Stimulated activated naive CD4-positive, alpha-beta T cell treated with Interleukin-2 at 50 U/mL for 16 hours (primary cell): ENCODE data around the gene PLIN4.
"Not testable (repeated sequence)": the region's sequence is repeated elsewhere in the genome, so short reads cannot be mapped to it uniquely, and the experiment has no call there.

Source experiments
- DNase-seq: peaks from one replicate; lab custom pipeline; 2025; lab: John Stamatoyannopoulos, UW

Gene PLIN4, protein sequence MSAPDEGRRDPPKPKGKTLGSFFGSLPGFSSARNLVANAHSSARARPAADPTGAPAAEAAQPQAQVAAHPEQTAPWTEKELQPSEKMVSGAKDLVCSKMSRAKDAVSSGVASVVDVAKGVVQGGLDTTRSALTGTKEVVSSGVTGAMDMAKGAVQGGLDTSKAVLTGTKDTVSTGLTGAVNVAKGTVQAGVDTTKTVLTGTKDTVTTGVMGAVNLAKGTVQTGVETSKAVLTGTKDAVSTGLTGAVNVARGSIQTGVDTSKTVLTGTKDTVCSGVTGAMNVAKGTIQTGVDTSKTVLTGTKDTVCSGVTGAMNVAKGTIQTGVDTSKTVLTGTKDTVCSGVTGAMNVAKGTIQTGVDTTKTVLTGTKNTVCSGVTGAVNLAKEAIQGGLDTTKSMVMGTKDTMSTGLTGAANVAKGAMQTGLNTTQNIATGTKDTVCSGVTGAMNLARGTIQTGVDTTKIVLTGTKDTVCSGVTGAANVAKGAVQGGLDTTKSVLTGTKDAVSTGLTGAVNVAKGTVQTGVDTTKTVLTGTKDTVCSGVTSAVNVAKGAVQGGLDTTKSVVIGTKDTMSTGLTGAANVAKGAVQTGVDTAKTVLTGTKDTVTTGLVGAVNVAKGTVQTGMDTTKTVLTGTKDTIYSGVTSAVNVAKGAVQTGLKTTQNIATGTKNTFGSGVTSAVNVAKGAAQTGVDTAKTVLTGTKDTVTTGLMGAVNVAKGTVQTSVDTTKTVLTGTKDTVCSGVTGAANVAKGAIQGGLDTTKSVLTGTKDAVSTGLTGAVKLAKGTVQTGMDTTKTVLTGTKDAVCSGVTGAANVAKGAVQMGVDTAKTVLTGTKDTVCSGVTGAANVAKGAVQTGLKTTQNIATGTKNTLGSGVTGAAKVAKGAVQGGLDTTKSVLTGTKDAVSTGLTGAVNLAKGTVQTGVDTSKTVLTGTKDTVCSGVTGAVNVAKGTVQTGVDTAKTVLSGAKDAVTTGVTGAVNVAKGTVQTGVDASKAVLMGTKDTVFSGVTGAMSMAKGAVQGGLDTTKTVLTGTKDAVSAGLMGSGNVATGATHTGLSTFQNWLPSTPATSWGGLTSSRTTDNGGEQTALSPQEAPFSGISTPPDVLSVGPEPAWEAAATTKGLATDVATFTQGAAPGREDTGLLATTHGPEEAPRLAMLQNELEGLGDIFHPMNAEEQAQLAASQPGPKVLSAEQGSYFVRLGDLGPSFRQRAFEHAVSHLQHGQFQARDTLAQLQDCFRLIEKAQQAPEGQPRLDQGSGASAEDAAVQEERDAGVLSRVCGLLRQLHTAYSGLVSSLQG (N-terminal part only)

DNA sequence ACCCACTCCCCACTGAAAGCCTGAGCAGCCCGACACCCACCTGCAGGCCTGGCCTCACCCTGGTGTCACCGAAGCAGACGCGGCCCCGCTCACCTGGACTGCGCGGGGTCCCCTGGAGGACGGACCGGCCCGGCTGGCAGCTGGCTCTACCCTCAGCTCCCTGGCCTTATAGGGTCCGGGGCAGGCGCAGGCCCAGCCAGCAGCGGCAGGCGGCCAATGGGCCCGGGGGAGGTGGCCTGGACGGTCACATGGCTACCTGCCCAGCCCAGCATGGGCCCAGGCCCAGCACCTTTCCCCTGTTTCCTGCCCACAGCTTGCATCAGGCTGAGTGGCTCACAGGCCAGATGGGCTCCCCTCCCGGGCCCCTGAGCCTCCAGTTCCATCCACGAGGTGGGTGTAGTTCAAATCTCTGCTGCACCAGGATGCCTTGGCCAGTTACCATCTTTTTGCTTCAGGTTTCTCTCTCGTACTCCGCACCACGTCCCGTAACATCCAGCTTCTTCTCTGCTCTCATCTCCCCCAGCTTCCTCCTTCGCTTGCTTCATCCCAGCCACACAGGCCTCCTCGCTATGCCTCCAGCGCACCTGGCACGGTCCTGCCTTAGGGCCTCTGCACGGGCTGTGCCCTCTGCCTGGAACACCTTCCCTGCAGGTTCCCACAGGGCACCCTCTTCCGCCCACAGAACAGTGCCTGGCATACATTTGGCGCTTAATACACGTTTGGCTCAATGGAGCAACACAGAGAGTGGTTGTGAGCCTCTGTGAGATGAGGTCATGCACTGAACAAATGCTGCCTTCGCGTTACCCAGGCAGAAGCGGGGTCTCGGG, at the start of gene PLIN4:
Gene PLIN4, minus strand, starts transcription at position 142 of the 827 bp plus-strand sequence. CDS start 214 bp downstream, outside the sequence.
- no peak for DNase-seq

DNA sequence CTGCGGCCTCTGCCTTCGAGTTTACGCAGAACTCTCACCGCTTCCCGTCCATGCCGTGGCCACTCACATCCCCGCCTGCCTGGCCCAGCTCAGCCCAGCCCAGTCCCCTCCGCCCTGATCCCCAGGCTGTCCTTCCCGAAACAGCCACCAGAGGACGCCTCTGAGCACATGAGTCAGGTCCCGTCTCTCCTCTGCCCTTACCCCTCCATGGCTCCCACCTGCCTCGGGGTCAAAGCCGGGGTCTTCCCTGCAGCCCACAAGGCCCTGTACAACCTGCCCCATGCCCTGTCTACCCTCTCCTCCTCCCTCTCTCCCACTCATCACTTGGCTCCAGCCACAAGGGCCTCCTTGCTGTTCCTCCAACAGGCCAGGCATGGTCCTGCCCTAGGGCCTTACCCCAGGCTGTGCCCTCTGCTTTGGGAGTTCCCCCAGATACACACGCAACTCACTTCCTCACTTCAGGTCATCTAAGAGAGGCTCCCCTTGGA, 49.3 kb upstream of the PLIN4 start:
- peak; percentile 49 for DNase-seq

DNA sequence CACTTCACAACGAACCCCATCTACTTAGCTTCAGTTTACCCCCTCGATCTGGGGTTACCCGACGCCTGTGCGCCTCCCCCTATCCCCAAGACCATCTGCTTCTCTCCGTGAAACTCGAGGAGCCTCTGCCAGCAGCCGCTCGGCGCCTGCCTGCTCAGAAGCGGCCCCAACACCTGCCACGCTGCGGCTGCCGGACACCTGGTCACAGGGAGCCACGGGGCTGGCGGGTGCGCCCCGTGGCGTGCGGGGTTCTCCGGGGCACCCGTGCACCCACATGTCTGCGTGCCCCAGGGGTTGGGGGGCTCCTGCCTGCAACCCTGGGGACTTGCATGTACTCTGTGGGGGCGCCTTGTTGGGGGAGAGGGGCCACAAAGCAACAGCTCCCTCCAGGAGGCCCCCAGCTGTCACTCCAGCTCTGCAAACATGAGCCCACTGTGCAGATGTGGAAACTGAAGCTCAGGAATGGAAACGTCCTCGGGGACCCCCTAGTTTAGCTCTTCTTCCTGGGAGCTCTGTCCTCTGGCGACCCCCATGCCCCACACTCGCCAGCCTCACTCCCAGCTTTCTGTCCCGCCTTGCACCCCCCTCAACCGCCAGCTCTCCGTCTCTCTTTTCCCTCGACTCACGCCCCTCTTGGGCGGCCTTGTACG, 48.2 kb upstream of the PLIN4 start:
- no peak for DNase-seq

DNA sequence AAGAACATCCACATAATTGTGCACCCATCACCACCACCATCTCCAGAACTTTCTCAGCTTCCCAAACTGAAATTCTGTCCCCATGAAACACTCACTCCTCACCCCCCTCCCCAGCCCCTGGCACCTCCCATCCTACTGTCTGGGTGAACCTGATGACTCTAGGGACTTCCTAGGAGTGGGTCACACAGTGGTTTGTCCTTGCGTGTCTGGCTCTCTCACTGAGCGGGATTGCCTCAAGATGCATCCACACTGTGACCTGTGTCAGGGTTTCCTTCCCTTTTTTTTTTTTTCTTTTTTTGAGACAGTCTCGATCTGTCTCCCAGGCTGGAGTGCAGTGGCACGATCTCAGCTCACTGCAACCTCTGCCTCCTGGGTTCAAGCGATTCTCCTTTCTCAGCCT, 45.3 kb upstream of the PLIN4 start:
- DNase-seq = not testable (repeated sequence)

DNA sequence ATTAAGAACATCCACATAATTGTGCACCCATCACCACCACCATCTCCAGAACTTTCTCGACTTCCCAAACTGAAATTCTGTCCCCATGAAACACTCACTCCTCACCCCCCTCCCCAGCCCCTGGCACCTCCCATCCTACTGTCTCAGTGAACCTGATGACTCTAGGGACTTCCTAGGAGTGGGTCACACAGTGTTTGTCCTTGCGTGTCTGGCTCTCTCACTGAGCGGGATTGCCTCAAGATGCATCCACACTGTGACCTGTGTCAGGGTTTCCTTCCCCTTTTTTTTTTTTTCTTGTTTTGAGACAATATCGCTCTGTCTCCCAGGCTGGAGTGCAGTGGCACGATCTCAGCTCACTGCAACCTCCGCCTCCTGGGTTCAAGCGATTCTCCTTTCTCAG, 43.8 kb upstream of the PLIN4 start:
- not testable (repeated sequence) for DNase-seq

DNA sequence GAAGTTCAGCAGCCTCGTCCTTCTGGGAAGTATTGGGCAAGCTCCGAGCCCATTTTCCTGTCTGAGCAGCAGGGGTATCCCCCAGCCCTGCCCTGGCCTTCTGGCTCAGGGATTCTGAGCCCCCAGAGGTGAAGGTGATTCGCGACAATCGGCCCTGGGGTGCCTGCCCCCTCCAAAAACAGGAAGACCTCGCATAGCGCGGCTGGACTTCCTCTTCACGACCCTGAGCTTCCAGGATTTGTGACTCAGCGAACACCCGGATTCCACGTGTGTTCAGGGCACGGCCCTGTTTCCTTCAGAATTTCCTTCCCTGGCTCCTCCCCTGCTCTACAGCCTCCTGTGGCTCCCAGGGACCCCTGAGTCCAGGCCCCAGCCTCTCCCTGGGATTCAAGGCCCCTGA, 41.3 kb upstream of the PLIN4 start, which contains the start of gene SEMA6B:
Gene SEMA6B, minus strand, starts transcription at position 116 of the 400 bp plus-strand sequence. CDS start 1,227 bp downstream, outside the sequence.
- DNase-seq = no peak

DNA sequence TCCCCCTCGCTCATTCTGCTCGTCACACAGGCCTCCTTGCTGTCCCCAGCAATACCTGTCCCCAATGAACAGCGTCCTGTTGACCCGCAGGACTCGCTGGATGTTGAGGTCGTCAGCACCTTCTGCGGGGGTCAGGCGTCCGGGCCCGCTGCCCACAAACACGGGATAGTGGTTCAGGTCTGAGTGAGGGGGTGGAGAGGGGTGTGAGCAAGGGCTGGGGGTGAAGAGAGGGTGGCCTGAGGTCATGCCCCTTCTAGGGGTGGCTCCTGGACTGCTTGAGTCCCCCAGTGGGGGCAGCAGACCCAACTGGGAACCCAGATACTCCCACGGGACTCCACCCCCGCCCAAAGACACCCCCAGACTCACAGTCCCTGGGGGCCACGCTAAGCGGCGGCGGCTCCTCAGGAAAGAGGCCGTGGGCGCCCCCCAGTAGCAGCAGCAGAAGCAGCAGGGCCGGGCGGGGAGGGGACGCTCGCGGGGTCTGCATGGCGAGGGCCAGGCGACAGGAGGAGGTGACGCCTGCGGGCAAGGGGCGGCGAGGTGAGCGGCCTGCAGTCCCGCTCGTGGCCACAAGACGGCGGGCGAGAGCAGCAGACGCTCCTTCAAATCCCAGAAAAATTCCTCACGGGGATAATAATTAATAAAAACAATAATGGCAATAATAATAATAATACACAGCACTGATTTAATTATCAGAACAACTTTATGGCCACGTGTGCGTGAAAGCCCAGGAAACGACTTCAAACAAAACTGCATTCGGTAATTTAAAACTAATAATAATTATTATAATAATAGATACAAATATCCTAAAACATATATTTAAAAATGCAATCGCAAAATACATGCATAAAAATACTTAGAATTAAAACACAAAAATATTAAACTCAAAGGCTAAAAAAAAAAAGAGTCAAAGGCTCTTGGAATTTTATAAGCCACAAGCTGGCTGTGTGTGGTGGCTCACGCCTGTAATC, 40.0 kb upstream of the PLIN4 start:
- DNase-seq = no peak

DNA sequence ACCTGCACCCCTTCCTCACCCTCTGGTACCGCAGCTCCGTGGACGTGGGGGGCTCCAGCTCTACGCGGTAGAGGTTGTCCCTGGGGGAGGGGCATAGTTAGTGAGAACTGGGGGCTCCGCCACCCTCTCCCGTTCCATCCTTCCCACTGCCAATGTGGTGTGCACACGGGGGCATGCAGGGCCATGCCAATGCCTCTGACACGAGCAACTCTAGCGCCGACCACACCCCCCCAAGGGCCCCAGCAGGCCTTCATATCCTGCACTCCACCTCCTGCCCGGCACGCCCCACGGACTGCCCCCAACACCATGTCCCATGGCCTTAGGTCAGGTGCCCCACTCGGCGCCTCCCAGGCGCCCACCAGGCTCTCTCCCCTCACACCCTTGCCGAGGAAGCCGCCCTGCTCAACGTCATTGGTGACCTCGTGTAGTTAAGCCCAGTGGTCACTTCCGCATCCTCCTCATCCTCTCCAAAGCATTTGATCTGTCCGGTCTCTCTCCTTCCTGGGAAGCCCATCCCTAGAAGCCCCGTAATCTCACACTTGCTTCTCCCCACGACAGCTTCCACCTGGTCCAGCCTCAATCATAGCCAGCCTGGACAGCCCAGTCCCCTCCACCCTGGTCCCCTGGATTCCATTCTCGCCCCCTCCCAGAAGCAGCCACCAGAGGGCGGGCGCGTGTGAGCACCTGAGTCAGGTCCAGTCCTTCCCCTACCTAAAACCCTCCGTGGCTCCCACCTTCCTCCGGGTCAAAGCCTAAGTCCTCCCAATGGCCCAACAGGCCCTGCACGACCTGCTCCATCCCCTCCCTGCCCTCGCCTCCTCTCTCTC, 39.1 kb upstream of the PLIN4 start:
- DNase-seq = no peak

DNA sequence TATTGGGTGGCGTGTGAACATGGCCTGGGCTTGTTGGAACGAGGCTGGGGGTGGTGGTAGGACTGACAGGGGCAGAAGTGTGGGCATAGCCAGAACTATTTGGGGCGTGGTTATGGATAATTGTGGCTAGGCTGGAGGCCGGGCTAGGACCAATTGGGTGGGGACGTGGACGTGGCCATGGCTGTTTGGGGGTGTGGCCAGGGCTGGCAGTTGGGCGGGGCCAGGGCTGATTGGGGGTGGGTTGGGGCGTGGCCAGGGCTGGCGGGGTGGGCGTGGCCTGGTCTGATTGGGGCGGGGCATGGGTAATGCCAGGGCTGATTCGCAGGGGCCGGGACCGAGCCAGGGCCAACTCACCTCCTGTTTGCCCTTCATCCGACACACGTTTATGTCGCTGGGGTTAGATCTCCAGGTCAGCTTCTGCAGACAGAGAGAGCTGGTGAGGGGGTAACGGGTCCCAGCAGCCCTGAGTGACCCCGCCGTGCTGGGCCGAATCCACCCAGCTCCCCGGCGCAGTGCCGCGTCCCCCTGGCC, 38.4 kb upstream of the PLIN4 start:
- DNase-seq = no peak

DNA sequence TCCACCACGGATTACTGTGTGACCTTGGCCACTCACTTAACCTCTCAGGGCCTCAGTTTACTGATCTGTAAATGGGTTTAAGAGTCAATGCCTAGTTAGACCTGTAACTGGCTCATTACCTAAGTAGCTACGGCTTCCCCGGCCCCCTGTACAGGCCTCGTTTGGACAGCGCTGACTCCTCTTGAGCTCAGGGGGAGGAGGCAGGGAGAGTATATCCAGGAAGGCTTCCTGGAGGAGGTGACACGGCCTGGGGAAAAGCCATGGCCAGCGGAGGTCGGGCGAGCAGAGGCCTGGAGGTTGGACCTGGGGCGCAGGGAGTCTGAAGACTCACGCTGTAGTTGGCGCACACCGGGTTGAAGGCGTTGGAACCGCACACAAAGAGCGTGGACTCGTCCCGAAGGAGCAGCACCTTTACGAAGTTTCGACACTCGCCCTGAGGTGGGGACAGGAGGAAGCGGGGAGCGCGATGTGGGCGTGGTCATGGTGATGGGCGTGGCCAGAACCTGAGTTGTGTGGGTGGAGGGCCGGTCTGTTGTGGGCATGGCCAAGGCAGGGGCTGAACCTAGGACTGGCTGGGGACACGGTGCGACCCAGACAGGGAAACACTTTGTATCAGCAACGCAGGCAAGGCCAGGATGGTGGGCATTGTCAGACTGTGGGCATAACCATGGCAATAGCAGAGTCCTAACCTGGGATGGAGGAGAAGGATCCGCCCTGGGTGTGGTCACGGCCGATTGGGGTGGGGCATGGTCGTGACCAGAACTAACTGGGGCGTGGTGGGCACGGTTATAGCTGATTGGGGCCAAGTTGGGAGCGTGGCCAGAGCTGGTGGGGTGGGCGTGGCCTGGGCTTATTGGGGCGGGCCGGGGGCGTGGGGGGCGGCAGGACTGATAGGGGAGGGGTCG, 37.6 kb upstream of the PLIN4 start:
- DNase-seq = no peak

DNA sequence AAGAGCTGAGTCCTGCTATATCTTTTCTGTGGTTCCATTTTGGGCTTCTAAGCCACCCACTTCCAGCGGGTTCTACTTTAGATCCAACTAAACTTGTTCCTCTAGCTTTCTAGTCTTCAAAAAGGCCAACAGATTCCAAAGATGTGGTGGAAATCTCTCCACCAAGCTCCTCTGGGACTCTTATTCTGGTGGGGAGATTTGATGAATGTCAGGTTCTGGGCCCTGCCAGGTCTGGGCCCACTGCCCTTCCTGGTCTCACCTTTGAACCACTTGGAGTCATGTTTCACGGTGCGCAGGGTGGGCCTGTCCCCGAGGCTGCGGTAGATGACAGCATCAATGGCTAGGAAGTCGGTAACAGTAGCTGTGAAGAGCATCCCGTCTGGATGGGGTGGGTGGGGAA, 36.4 kb upstream of the PLIN4 start:
- DNase-seq = no peak

DNA sequence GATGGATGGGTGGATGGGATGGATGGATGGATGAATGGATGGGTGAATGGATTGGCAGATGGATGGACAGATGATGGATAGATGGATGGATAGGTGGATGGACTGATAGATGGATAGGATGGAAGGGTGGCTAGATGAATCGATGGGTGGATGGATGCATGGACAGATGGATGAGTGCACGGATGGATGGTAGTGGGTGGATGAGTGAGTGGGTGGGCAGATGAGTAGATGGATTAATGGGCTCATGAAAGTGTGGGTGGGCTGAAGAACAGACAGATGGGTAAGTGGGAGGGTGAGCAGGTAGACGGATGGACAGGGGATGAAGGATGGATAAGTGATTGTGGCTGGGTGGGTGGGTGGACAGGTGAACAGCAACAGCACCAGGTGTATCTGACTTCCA, 35.5 kb upstream of the PLIN4 start:
- no peak for DNase-seq

DNA sequence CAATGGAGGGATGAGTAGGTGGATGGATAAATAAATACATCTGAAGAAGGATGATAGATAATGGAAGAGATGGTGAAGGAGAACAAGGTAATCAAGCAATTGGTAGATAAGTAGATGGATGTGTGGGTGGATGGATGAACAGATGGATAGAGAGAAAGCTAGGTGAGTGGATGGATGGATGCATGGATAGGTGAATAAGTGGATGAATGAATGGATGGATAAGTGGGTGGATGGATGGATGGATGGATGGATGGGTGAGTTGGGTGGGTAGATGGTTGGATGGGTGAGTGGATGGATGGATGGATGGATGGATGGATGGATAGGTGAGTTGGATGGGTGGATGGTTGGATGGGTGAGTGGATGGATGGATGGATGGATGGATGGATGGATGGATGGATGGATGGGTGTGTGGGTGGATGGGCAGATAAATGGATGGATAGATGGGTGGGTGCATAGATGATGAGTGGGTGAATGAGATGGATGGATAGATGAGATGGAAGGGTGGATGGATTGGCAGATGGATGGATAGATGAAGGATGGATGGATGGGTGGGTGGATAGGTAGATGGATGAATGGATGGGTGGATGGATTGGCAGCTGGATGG, 34.9 kb upstream of the PLIN4 start:
- DNase-seq = no peak

DNA sequence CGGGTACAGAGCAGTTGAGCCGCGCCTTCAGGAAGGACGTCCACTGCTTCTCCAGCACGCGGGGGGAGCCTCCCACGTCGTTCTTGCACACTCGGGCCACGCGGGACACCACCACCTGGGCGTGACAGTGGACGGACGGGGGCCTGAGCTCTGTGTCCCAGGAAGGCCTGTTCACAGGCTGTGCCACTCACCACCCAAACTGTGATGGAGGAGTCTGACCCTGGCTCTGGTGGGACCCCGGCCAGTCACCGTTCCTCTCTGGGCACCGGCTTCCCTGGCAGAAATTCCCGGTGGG, 34.2 kb upstream of the PLIN4 start:
- DNase-seq = no peak

DNA sequence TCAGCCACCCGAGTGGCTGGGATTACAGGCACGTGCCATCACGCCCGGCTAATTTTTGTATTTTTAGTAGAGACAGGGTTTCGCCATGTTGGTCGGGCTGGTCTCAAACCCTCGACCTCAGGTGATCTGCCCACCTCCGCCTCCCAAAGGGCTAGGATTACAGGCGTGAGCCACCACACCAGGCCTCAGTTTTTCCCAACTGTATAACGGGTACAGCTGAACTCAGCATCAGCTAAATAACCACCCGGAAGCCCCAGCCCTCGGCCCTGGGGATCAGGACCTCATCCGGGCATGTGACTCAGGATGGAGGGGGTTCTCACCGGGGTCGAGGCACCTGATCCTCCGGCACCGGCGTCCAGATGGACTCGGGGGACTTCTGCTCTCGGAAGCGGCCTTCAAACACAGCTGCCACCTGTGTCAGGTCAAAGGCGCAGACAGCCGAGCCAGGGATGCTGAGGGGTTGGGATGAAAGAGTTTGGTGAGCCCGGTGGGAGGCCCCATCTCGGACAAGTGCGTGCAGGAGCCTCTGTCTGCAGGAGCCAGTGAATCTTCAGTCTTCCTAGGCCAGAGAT, 32.3 kb upstream of the PLIN4 start:
- no peak for DNase-seq

DNA sequence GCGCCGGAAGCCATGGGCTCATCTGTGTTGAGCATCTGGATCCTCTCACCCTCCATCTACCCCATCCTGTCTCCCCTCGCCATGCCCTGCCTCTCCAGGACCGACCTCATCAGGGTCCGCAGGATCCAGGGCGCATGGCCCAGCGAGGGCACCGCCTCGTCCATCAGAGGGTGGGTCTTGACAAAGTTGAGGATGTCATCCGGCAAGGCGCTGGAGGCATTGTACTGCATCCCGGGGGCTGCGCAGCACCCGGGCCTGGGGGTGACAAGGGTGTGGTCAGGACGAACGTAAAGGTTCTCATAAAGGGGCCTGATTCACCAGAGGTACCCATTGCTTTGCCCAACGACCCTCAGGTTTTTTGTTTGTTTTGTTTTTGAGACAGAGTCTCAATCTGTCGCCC, 31.7 kb upstream of the PLIN4 start:
- DNase-seq = no peak

DNA sequence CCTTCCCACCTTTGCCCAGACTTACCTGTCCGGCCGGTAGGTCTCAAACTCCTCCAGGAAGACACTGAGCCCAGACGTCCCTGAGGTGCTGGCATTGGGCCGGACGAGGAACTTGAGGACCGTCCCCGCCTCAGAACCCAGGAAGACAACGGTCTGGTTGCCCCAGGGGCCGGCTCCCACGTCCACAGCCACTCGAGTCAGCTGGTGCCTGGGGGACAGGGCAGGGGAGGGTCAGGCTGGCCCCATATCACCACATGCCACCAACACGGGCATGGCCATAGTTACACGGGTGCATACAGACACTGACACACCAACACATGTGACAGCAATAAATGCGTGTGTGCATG, 29.9 kb upstream of the PLIN4 start:
- DNase-seq = no peak
